Spleen (tissue), 11 donors: Measurements from ENCODE around the gene LPP. TPM values are rescaled to one million over a fixed set of nuclear protein-coding genes. Genes with fewer than 3 reads are reported as not detected.

Experiments
- DNase-seq: peaks from one replicate; pipeline ENCODE4 v3.0.0-alpha.2; 2020
- H3K27ac ChIP-seq, 8 donors: fragments of 200-600 bp; sonication (generic) in 7 of 8; 1 replicate in 4 of 8; 2 replicates in 4 of 8; pipeline versions ENCODE4 v1.5.0 to v1.8.0; 2016 to 2021; ENCODE audit warnings: inconsistent platforms in 4 of 8, mild to moderate bottlenecking in 4 of 8, moderate library complexity in 1 of 8
- H3K27me3 ChIP-seq, 7 donors: fragments of 200-600 bp; sonication (generic) in 6 of 7; replicated peaks in 1 of 7; 1 replicate in 4 of 7; 2 replicates in 3 of 7; pipeline versions ENCODE4 v1.5.0 to v1.8.0; 2016 to 2021; ENCODE audit warnings: inconsistent platforms in 3 of 7, mild to moderate bottlenecking in 1 of 7
- H3K36me3 ChIP-seq, 6 donors: fragments of 200-600 bp; sonication (generic) in 5 of 6; 1 replicate in 4 of 6; 2 replicates in 2 of 6; pipeline versions ENCODE4 v1.5.0 to v1.8.0; 2016 to 2021; ENCODE audit warnings: inconsistent platforms in 2 of 6
- H3K4me1 ChIP-seq, 6 donors: fragments of 200-600 bp; sonication (generic) in 5 of 6; 1 replicate in 3 of 6; 2 replicates in 3 of 6; pipeline versions ENCODE4 v1.5.0 to v1.8.0; 2016 to 2021; ENCODE audit warnings: inconsistent platforms in 3 of 6
- H3K4me3 ChIP-seq, 8 donors: fragments of 200-600 bp; sonication (generic) in 7 of 8; 1 replicate in 4 of 8; 2 replicates in 4 of 8; pipeline versions ENCODE4 v1.5.0 to v1.8.0; 2016 to 2021; ENCODE audit warnings: inconsistent platforms in 4 of 8, mild to moderate bottlenecking in 4 of 8, moderate library complexity in 2 of 8
- H3K9me3 ChIP-seq, 8 donors: fragments of 200-600 bp; sonication (generic) in 7 of 8; 1 replicate in 4 of 8; 2 replicates in 4 of 8; pipeline versions ENCODE4 v1.5.0 to v1.8.0; 2016 to 2021; ENCODE audit warnings: inconsistent platforms in 4 of 8
- POLR2A ChIP-seq, 3 donors: fragments of 450-650 bp; IDR thresholded peaks; one replicate each; pipeline ENCODE4 v1.5.1; 2017; ENCODE audit warnings: antibody characterized with exemption in 3 of 3, mild to moderate bottlenecking in 1 of 3
- POLR2AphosphoS5 ChIP-seq, 3 donors: sonication (generic); formaldehyde crosslinking; IDR thresholded peaks; one replicate each; pipeline ENCODE4 v1.5.1; 2017; ENCODE audit warnings: antibody characterized with exemption in 3 of 3
- WGBS, 5 donors: extraction: QIAGEN DNeasy Blood & Tissue Kit in 3 of 5; methylation state at CpG; one replicate each; pipeline versions ENCODE4 v1.1.5 to v1.1.7; 2013 to 2018; 5-methylcytosine and 5-hydroxymethylcytosine counted together
- intact Hi-C: fragments of 100-400 bp; cut with DNase I; formaldehyde crosslinking; loops from one replicate; pipeline ENCODE4 v1.15.0; 2023; ENCODE audit warnings: low total_unique reads
- polyA plus RNA-seq, 3 donors: library from polyadenylated mRNA; stranded (reverse); fragments of 200-250 nt; gene quantifications; one replicate each; pipeline ENCODE4 v1.2.1, GENCODE V29; 2013
- total RNA-seq, 7 donors: library from RNA; depleted of rRNA in 3 of 7; stranded (reverse); fragments of >200 nt in 3 of 7; fragmentation: NEBNext Ultra II Directional in 4 of 7; extraction: Animal tissue kit (Norgen Biotek cat#: 25700) in 4 of 7; gene quantifications; one replicate each; pipeline versions ENCODE4 v1.1.0 to v1.2.1, GENCODE V29; 2016 to 2021
- TF ChIP-seq, protein P1 (sequence below), 11 experiments: fragments of 200-600 bp in 7 of 11; fragments of 450-650 bp in 4 of 11; sonication (generic) in 4 of 11; IDR thresholded peaks in 8 of 11; conservative IDR thresholded peaks in 3 of 11; 1 replicate in 7 of 11; 2 replicates in 4 of 11; pipeline versions ENCODE4 v1.4.0 to v1.8.0; 2016 to 2021; ENCODE audit warnings: antibody characterized with exemption in 11 of 11, inconsistent platforms in 4 of 11, mild to moderate bottlenecking in 1 of 11
- donor health status: healthy with polysubstance abuse.
- donor health status: DM: no; HTN: no; CAD: no; lungs with moderate emphysema.
- donor health status: DM: no; HTN: no; CAD: no.
- donor health status: Bipolar disorder and iron deficiency.
- donor health status: healthy.
- donor health status: DM: no; HTN: no; CAD: no.
- donor health status: DM: yes; HTN: yes; CAD: no.

LPP gene
- total and polyA plus RNA-seq, 10 donors = 2.4 to 270 (median 156) TPM

DNA sequence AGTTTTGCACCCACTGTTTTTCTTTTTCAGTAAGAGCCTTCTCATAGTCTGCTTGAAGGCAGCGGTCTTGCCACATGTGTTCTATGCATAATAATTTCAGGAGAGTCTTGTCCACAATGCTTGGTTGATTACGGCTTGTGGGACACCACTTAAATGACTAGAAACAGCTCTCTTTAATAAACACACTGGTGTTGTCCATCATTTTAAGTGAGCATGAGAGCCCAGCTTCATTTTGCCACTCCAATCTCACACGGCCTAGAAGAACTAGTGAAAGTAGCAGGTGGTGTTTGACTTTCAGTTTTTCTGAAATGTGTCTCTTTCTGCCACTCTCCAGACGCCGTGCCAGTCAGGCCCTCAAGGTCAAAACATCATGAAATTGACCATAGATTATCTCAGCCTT lies 292.1 kb downstream of the LPP start:
- Histone ChIP-seq H3K36me3 (no peaks in the 10 kb centered on the region), H3K9me3 (peaks cover 0 to 4% (median 0%) of the 10 kb centered on the region in 8 donors), H3K4me1 (peaks cover 0 to 55% (median 22%) of the 10 kb centered on the region in 6 donors), H3K27ac (peak overlapping the region; percentile 1 to 78 (median 70)), H3K4me3 (no peak overlapping the region), H3K27me3 (no peaks in the 10 kb centered on the region)
- TF ChIP-seq, protein P1, sequence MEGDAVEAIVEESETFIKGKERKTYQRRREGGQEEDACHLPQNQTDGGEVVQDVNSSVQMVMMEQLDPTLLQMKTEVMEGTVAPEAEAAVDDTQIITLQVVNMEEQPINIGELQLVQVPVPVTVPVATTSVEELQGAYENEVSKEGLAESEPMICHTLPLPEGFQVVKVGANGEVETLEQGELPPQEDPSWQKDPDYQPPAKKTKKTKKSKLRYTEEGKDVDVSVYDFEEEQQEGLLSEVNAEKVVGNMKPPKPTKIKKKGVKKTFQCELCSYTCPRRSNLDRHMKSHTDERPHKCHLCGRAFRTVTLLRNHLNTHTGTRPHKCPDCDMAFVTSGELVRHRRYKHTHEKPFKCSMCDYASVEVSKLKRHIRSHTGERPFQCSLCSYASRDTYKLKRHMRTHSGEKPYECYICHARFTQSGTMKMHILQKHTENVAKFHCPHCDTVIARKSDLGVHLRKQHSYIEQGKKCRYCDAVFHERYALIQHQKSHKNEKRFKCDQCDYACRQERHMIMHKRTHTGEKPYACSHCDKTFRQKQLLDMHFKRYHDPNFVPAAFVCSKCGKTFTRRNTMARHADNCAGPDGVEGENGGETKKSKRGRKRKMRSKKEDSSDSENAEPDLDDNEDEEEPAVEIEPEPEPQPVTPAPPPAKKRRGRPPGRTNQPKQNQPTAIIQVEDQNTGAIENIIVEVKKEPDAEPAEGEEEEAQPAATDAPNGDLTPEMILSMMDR (IDR thresholded peaks at IDR 0.05 in 8 of 11, conservative IDR thresholded peaks at IDR 0.05 in 3 of 11) = no peak
- no peak for TF ChIP-seq POLR2AphosphoS5 (IDR thresholded peaks at IDR 0.05)
- no peak for DNase-seq
- WGBS, 5 donors = 37 to 64% (median 46%) methylated on average over 5 of the region's 5 CpGs
- intact Hi-C loops = no loop called here

DNA sequence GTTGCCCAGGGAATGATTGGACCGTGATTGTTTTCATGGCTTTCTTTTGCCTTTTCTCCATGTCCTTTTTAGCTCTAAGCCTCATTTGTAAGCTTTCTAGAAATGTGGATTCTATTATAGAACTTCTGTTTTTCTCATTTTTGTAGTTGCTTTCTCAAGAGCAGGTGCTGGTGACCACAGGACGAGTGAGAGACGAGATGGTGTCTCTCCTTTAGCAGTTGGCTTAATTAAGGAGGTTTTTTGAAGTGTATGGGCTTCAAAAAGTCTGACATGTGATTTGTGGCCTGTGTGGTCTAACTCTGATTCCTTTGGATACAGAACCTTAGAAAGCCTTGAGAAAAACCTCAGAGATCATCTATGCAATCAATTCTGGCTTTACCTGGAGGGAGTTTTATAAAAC lies 292.8 kb downstream of the LPP start:
- H3K27me3 ChIP-seq = no peaks in the 10 kb centered on the region
- WGBS, 5 donors = 31 to 60% (median 49%) methylated on average over 3 of the region's 3 CpGs
- peak overlapping the region; percentile 1 to 78 (median 70) for H3K27ac ChIP-seq
- no peaks in the 10 kb centered on the region for H3K36me3 ChIP-seq
- intact Hi-C loops = no loop called here
- DNase-seq = no peak
- peaks cover 0 to 54% (median 23%) of the 10 kb centered on the region in 6 donors for H3K4me1 ChIP-seq
- peaks cover 0 to 4% (median 0%) of the 10 kb centered on the region in 8 donors for H3K9me3 ChIP-seq
- TF ChIP-seq POLR2AphosphoS5 (IDR thresholded peaks at IDR 0.05) = no peak
- no peak for TF ChIP-seq POLR2A (IDR thresholded peaks at IDR 0.05)
- TF ChIP-seq, protein P1 (IDR thresholded peaks at IDR 0.05 in 8 of 11, conservative IDR thresholded peaks at IDR 0.05 in 3 of 11) = no peak
- no peak overlapping the region for H3K4me3 ChIP-seq

DNA sequence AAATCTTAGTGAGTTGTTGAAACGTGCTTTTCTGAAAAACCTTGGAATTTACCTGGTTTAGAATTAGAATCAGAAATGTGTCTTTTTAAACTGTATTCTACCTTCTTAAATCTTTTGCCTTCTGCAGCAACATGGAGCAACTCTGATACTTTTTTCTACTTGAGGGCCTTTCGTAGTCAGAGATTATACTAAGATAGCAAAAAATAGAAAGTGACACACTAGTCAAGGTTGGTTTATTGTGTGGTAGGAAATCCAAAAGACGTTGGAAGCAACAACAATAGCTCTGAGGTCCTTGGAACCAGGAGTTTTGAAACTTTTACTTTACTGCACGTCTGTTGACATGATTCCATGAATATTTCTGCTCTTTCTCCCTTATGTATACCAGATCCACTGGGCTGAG lies 294.9 kb downstream of the LPP start:
- no peak overlapping the region for H3K4me3 ChIP-seq
- no peak overlapping the region for H3K27ac ChIP-seq
- peaks cover 3 to 54% (median 33%) of the 10 kb centered on the region in 6 donors for H3K4me1 ChIP-seq
- H3K9me3 ChIP-seq = peaks cover 0 to 4% (median 0%) of the 10 kb centered on the region in 8 donors
- TF ChIP-seq POLR2A (IDR thresholded peaks at IDR 0.05) (no peak), POLR2AphosphoS5 (IDR thresholded peaks at IDR 0.05) (no peak)
- TF ChIP-seq, protein P1 (IDR thresholded peaks at IDR 0.05 in 8 of 11, conservative IDR thresholded peaks at IDR 0.05 in 3 of 11) = no peak
- intact Hi-C loops = no loop called here
- DNase-seq = no peak
- no peaks in the 10 kb centered on the region for H3K27me3 ChIP-seq
- H3K36me3 ChIP-seq = no peaks in the 10 kb centered on the region
- WGBS, 5 donors = 67 to 78% (median 77%) methylated on average over 4 of the region's 4 CpGs

DNA sequence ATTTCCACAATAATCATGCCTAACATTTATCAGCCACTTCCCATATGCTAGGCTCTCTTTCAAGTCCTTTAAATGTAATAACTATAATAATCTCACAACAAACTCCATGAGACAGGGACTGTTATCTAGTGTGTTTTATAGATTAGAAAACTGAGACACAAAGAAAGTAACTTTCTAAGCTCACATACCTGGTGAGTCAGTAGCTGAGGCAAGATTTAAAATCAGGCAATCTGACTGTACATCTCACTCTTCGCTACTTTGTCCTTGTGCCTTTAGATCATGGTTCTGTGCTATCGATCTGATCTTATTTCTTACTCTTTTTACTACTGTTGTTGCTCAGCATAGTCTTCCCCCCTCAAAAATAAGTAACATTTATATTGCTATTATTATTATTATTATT lies 295.5 kb downstream of the LPP start:
- H3K27ac ChIP-seq = no peak overlapping the region
- 94 to 100% (median 96%) methylated on average over 2 of the region's 2 CpGs for whole genome bisulfite sequencing, 5 donors
- TF ChIP-seq POLR2AphosphoS5 (IDR thresholded peaks at IDR 0.05) (no peak), POLR2A (IDR thresholded peaks at IDR 0.05) (no peak)
- TF ChIP-seq, protein P1 (IDR thresholded peaks at IDR 0.05 in 8 of 11, conservative IDR thresholded peaks at IDR 0.05 in 3 of 11) = no peak
- peaks cover 0 to 4% (median 0%) of the 10 kb centered on the region in 8 donors for H3K9me3 ChIP-seq
- peaks cover 3 to 51% (median 33%) of the 10 kb centered on the region in 6 donors for H3K4me1 ChIP-seq
- H3K36me3 ChIP-seq = no peaks in the 10 kb centered on the region
- intact Hi-C loops = no loop called here
- H3K27me3 ChIP-seq = no peaks in the 10 kb centered on the region
- no peak for DNase-seq
- H3K4me3 ChIP-seq = no peak overlapping the region
